Measurements from ENCODE around the gene PPP6R1.

DNA sequence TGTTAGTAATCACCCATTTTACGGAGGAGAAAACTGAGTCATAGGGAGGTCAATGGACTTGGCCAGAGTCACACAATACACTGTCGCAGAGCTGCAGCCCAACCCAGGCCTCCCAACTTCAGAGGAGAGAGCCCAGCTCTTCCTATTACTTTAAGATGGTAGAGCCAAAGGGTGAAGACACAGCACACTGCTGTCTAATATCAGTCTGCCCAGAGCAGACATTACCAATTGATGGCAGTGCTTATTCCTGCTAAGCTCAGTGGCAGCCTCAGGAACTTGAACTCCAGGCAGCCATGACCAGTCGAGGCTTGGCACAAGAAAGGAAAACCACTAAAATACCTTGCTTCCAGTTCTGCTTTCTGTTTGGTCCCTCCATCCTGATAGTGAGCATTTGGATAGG, 47.9 kb upstream of the PPP6R1 start:
- TF ChIP-seq, protein P1, sequence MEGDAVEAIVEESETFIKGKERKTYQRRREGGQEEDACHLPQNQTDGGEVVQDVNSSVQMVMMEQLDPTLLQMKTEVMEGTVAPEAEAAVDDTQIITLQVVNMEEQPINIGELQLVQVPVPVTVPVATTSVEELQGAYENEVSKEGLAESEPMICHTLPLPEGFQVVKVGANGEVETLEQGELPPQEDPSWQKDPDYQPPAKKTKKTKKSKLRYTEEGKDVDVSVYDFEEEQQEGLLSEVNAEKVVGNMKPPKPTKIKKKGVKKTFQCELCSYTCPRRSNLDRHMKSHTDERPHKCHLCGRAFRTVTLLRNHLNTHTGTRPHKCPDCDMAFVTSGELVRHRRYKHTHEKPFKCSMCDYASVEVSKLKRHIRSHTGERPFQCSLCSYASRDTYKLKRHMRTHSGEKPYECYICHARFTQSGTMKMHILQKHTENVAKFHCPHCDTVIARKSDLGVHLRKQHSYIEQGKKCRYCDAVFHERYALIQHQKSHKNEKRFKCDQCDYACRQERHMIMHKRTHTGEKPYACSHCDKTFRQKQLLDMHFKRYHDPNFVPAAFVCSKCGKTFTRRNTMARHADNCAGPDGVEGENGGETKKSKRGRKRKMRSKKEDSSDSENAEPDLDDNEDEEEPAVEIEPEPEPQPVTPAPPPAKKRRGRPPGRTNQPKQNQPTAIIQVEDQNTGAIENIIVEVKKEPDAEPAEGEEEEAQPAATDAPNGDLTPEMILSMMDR (IDR thresholded peaks at IDR 0.05), result no peak
- no peak for TF ChIP-seq POLR2AphosphoS5 (IDR thresholded peaks at IDR 0.05)
